Skeletal muscle satellite cell (primary cell): ENCODE results near the gene TEPSIN.

Experiments used
- H3K27me3 ChIP-seq: 2 replicates; pipeline ENCODE4 v1.7.0; 2013; ENCODE audit warnings: low read length; ENCODE audit not compliant: control insufficient read depth, insufficient read depth
- H3K36me3 ChIP-seq: 2 replicates; pipeline ENCODE4 v1.7.0; 2013; ENCODE audit warnings: mild to moderate bottlenecking, control low read depth, low read length; ENCODE audit not compliant: insufficient read depth
- H3K4me1 ChIP-seq: 2 replicates; pipeline ENCODE4 v1.7.0; 2013; ENCODE audit warnings: low read length; ENCODE audit not compliant: control insufficient read depth, insufficient read depth
- H3K4me2 ChIP-seq: 2 replicates; pipeline ENCODE4 v1.7.0; 2013; ENCODE audit warnings: mild to moderate bottlenecking, low read length
- H3K4me3 ChIP-seq: 2 replicates; pipeline ENCODE4 v1.7.0; 2013; ENCODE audit warnings: low read length
- H3K9ac ChIP-seq: 2 replicates; pipeline ENCODE4 v1.7.0; 2013; ENCODE audit warnings: mild to moderate bottlenecking, low read depth, low read length, moderate library complexity
- H3K9me3 ChIP-seq: replicated peaks from 2 replicates; pipeline ENCODE4 v1.7.0; 2013; ENCODE audit warnings: mild to moderate bottlenecking, control low read depth, low read length

TEPSIN gene

GRCh38 chr17:81190591-81190990, 48.3 kb downstream of the TEPSIN start:
- Histone ChIP-seq H3K36me3 (peaks cover 5% of the 10 kb centered on the region), H3K27me3 (no peaks in the 10 kb centered on the region), H3K9ac (no peak overlapping the region), H3K4me3 (no peak overlapping the region), H3K4me2 (no peak overlapping the region), H3K4me1 (no peaks in the 10 kb centered on the region), H3K9me3 (no peaks in the 10 kb centered on the region)

DNA sequence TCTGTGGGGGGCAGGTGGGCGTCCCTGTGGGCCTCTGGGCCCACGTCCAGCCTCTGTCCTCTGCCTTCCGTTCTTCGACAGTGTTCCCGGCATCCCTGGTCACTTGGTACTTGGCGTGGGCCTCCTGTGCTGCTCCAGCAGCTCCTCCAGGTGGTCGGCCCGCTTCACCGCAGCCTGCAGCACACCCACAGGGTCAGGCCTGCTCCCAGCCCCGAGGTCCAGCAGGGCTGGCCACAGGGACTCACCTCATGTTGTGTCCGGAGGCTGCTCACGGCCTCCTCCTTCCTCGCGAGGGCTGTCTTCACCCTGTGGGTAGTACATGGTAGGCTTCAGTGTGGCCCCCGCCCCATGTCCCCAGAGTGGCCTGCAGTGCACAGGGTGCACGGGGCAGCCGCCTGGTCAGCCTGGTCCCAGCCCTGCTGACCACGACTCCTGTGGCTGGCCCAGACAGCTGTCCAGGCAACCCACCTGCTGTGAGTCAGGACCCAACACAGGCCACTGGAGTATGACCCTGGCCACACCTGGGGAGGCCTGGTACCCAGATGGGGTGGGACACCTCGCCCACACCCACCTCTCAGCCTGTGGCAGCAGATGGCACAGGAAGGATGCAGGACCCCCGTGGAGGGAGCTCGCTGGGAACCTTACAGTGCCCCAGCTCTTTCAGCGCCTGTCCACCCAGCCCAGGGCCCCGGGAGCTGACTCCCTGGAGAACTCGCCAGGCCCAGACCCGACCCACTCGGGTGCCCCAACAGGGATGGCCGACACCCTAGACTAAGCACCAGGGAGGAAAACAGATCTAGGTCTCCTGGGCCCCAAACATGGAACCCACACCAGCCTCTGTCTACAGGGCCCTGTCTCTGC, 49.0 kb downstream of the TEPSIN start:
- Histone ChIP-seq H3K36me3 (peaks cover 5% of the 10 kb centered on the region), H3K4me3 (no peak overlapping the region), H3K4me1 (no peaks in the 10 kb centered on the region), H3K9ac (no peak overlapping the region), H3K9me3 (no peaks in the 10 kb centered on the region), H3K27me3 (no peaks in the 10 kb centered on the region), H3K4me2 (no peak overlapping the region)

DNA sequence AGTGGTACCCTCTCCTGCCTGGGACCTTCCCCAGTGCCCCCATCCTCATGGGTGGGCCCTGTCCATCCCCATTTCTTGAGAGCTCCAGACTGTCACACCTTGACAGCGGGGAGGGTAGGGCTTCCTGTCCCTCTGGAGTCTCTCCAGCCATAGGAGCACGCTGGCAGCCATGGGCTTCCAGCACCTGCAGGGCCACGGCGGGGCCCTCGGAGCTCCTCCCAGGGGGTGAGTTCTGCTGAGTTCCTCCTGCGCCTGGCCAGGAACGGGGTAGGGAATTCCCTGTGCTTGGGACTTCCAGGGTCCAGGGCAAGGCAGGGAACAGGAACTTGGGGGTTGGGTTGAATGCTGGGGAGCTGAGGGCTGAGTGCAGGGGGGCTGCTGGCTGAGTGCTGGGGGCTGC, 49.8 kb downstream of the TEPSIN start:
- Histone ChIP-seq H3K4me1 (no peaks in the 10 kb centered on the region), H3K27me3 (peaks cover 8% of the 10 kb centered on the region), H3K36me3 (peaks cover 5% of the 10 kb centered on the region), H3K9ac (no peak overlapping the region), H3K9me3 (no peaks in the 10 kb centered on the region), H3K4me2 (no peak overlapping the region), H3K4me3 (no peak overlapping the region)

- Histone ChIP-seq H3K27me3 (peaks cover 8% of the 10 kb centered on the region), H3K4me2 (no peak overlapping the region), H3K9me3 (no peaks in the 10 kb centered on the region), H3K36me3 (peaks cover 5% of the 10 kb centered on the region), H3K9ac (no peak overlapping the region), H3K4me1 (no peaks in the 10 kb centered on the region), H3K4me3 (no peak overlapping the region)
Measured at GRCh38 chr17:81188491-81188840, 50.4 kb downstream of the TEPSIN start.

GRCh38 chr17:81187586-81188490, 51.0 kb downstream of the TEPSIN start:
- Histone ChIP-seq H3K36me3 (peaks cover 5% of the 10 kb centered on the region), H3K27me3 (peaks cover 8% of the 10 kb centered on the region), H3K9ac (no peak overlapping the region), H3K4me1 (no peaks in the 10 kb centered on the region), H3K4me3 (no peak overlapping the region), H3K9me3 (no peaks in the 10 kb centered on the region), H3K4me2 (no peak overlapping the region)

DNA sequence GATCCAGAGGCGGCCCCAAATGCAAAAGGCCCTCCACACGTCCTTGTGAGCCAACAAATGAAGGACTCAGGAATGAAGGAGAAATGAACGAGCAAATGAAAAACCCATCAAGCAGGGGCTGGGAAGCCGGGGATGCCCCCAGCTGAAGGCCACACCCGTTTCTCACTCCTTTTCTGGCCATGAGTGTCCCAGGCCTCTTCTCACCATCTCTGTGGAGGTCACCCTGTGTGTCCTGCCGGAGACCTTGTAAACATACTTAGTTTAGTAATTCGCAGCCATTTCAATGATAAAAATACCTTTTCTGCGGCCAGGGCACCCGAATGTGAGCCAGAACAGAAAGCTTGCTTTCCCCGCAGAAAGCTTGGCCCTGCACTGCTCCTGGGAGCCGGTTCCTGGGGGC, 51.7 kb downstream of the TEPSIN start:
- no peak overlapping the region for H3K9ac ChIP-seq

DNA sequence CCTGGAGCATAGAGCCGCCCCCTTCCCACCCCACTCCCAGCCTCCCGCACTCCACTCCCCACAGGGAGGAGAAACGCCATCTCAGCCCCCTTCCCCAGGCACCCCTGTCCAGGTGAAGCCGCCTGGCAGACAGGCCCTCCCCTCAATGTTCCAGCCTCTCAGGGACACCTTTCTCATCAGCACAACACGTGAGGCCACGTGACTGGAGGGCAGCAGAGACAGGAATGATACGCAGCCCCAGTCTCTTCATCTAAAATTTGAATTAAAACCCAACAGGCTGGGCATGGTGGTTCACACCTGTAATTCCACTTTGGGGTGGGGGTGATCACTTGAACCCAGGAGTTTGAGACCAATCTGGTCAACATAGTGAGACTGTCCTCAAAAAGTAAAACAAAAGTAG, 52.7 kb downstream of the TEPSIN start:
- Histone ChIP-seq H3K4me1 (no peaks in the 10 kb centered on the region), H3K27me3 (peaks cover 8% of the 10 kb centered on the region), H3K4me3 (no peak overlapping the region), H3K36me3 (peaks cover 5% of the 10 kb centered on the region), H3K9ac (no peak overlapping the region), H3K9me3 (no peaks in the 10 kb centered on the region), H3K4me2 (no peak overlapping the region)

More for the DNA sequence above, 51.7 kb downstream of the TEPSIN start:
- Histone ChIP-seq H3K4me1 (no peaks in the 10 kb centered on the region), H3K4me2 (no peak overlapping the region), H3K36me3 (peaks cover 5% of the 10 kb centered on the region), H3K4me3 (no peak overlapping the region), H3K27me3 (peaks cover 8% of the 10 kb centered on the region), H3K9me3 (no peaks in the 10 kb centered on the region)

DNA sequence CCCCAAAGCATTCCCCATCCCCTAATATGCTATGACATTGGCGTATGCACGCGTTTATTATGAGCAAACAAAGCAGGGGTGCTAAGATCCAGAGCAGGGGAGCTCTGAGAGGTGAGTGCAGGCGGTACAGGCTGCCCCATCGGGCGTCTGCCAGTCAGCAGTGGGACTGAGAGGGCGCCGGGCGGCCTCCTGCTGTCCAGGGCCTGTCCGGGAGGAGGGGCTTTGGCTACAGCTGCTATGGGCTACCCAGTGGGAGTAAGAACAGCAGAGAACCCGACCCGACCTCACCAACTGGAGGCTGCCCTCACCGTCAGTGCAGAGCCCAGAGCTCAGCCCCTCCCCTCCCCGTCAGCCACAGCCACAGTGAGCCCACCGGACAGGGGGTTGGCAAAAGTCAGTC, 54.3 kb downstream of the TEPSIN start:
- no peak overlapping the region for H3K4me3 ChIP-seq
- no peaks in the 10 kb centered on the region for H3K9me3 ChIP-seq
- H3K4me2 ChIP-seq: no peak overlapping the region
- H3K9ac ChIP-seq: no peak overlapping the region
- no peaks in the 10 kb centered on the region for H3K4me1 ChIP-seq
- peaks cover under 1% of the 10 kb centered on the region for H3K36me3 ChIP-seq
- H3K27me3 ChIP-seq: peaks cover 9% of the 10 kb centered on the region

GRCh38 chr17:81183807-81184206, 55.0 kb downstream of the TEPSIN start:
- Histone ChIP-seq H3K27me3 (peaks cover 16% of the 10 kb centered on the region), H3K36me3 (no peaks in the 10 kb centered on the region), H3K4me2 (no peak overlapping the region), H3K9ac (no peak overlapping the region), H3K9me3 (no peaks in the 10 kb centered on the region), H3K4me1 (no peaks in the 10 kb centered on the region), H3K4me3 (no peak overlapping the region)

- Histone ChIP-seq H3K9me3 (no peaks in the 10 kb centered on the region), H3K4me1 (no peaks in the 10 kb centered on the region), H3K9ac (no peak overlapping the region), H3K4me2 (no peak overlapping the region), H3K27me3 (peaks cover 16% of the 10 kb centered on the region), H3K36me3 (no peaks in the 10 kb centered on the region), H3K4me3 (no peak overlapping the region)
Measured at GRCh38 chr17:81183316-81183715, 55.5 kb downstream of the TEPSIN start.

DNA sequence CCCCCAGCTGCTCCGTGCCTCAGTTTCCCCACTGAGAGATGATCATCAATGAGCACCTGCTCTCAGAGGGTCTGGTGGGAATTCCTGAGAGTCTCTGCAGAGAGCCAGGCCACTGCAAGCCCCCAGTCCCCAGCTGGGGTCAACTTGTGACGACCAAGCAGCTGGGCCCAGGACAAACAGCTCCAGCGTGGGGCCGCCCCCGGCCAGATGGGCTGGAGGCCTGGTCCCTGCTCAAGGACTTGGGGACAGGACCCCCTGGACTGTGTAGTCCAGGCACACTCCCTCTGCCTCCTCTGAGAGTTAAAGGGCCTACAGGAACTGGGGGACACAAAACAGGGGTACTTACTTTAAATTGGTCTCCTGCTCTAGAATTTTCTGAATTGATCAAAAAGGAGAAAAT, 56.3 kb downstream of the TEPSIN start:
- no peaks in the 10 kb centered on the region for H3K9me3 ChIP-seq
- peaks cover 16% of the 10 kb centered on the region for H3K27me3 ChIP-seq
- H3K4me3 ChIP-seq: no peak overlapping the region
- H3K4me2 ChIP-seq: no peak overlapping the region
- H3K4me1 ChIP-seq: no peaks in the 10 kb centered on the region
- H3K9ac ChIP-seq: no peak overlapping the region
- H3K36me3 ChIP-seq: no peaks in the 10 kb centered on the region
